Measurements from ENCODE around the gene CCDC18. TPM values are rescaled to one million over a fixed set of nuclear protein-coding genes. Genes with fewer than 3 reads are reported as not detected.

CCDC18 gene
- total RNA-seq, 6 experiments from 2014 or later = 2.3 to 6.9 (median 3.5) TPM

- no peak for DNase-seq
- Histone ChIP-seq H3K4me3 (no peak overlapping the region), H3K27ac (no peak overlapping the region), H3K36me3 (peaks cover 0 to 17% (median 7%) of the 10 kb centered on the region in 4 donors), H3K9me3 (no peaks in the 10 kb centered on the region), H3K4me1 (no peaks in the 10 kb centered on the region), H3K27me3 (no peaks in the 10 kb centered on the region)
- 26% methylated on average over 3 of the region's 3 CpGs for WGBS (ENCODE audit: insufficient coverage, low coverage, low lambda C conversion rate, missing lambda C conversion rate)
- ATAC-seq = peak in 1 of 4 donors; percentile 22
- intact Hi-C loops (cut with DNase I) = no loop called here
- no peak for TF ChIP-seq POLR2A (IDR thresholded peaks at IDR 0.05)
- TF ChIP-seq, protein P1, sequence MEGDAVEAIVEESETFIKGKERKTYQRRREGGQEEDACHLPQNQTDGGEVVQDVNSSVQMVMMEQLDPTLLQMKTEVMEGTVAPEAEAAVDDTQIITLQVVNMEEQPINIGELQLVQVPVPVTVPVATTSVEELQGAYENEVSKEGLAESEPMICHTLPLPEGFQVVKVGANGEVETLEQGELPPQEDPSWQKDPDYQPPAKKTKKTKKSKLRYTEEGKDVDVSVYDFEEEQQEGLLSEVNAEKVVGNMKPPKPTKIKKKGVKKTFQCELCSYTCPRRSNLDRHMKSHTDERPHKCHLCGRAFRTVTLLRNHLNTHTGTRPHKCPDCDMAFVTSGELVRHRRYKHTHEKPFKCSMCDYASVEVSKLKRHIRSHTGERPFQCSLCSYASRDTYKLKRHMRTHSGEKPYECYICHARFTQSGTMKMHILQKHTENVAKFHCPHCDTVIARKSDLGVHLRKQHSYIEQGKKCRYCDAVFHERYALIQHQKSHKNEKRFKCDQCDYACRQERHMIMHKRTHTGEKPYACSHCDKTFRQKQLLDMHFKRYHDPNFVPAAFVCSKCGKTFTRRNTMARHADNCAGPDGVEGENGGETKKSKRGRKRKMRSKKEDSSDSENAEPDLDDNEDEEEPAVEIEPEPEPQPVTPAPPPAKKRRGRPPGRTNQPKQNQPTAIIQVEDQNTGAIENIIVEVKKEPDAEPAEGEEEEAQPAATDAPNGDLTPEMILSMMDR (IDR thresholded peaks at IDR 0.05) = no peak
Observed at GRCh38 chr1:93137604-93138292, 42.8 kb upstream of the CCDC18 start.

- H3K27ac ChIP-seq = no peak overlapping the region
- WGBS (ENCODE audit: insufficient coverage, low coverage, low lambda C conversion rate, missing lambda C conversion rate) = 89% methylated on average over 1 of the region's 1 CpG
Observed at GRCh38 chr1:93140106-93140505, 40.4 kb upstream of the CCDC18 start.

GRCh38 chr1:93142161-93142560 is 38.4 kb upstream of the CCDC18 start:
- DNase-seq (no peak), ATAC-seq (peak in 2 of 4 donors; percentile 44 to 57)
- H3K36me3 ChIP-seq = peaks cover 0 to under 1% (median 0%) of the 10 kb centered on the region in 4 donors
- intact Hi-C loops (cut with DNase I) = no loop called here
- no peak overlapping the region for H3K4me3 ChIP-seq
- no peak for TF ChIP-seq POLR2A (IDR thresholded peaks at IDR 0.05)
- TF ChIP-seq, protein P1 (IDR thresholded peaks at IDR 0.05) = no peak
- 92% methylated on average over 2 of the region's 2 CpGs for WGBS (ENCODE audit: insufficient coverage, low coverage, low lambda C conversion rate, missing lambda C conversion rate)
- H3K9me3 ChIP-seq = no peaks in the 10 kb centered on the region
- H3K4me1 ChIP-seq = no peaks in the 10 kb centered on the region
- H3K27ac ChIP-seq = no peak overlapping the region
- H3K27me3 ChIP-seq = no peaks in the 10 kb centered on the region

More at GRCh38 chr1:93140106-93140505, 40.4 kb upstream of the CCDC18 start:
- H3K4me3 ChIP-seq = no peak overlapping the region
- H3K27me3 ChIP-seq = no peaks in the 10 kb centered on the region
- H3K9me3 ChIP-seq = no peaks in the 10 kb centered on the region
- H3K4me1 ChIP-seq = no peaks in the 10 kb centered on the region
- ATAC-seq (no peak), DNase-seq (no peak)
- intact Hi-C loops (cut with DNase I) = no loop called here
- TF ChIP-seq POLR2A (IDR thresholded peaks at IDR 0.05) = no peak
- TF ChIP-seq, protein P1 (IDR thresholded peaks at IDR 0.05) = no peak
- H3K36me3 ChIP-seq = peaks cover 0 to 14% (median 2%) of the 10 kb centered on the region in 4 donors

DNA sequence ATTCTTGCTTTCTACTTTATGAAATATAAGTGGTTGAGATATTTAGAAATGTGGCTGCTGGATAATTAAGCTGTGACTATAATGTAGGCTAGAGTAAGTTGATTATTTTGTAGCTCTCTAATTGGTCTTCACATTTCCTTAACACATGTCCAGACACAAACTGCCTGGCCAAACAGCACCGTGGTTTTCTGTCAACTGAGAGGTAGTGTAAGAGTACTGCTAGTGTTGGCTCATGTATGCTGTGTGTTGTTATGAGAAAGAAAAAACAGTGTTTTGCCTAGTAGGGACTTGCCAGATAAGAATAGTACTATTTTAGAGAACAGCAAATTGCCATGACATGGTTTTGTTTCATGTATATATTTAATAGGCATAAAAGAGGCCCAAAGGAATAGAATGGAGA is 37.4 kb upstream of the CCDC18 start:
- Histone ChIP-seq H3K4me1 (no peaks in the 10 kb centered on the region), H3K4me3 (no peak overlapping the region), H3K27me3 (no peaks in the 10 kb centered on the region), H3K27ac (no peak overlapping the region), H3K36me3 (no peaks in the 10 kb centered on the region), H3K9me3 (no peaks in the 10 kb centered on the region)
- TF ChIP-seq POLR2A (IDR thresholded peaks at IDR 0.05) = no peak
- TF ChIP-seq, protein P1 (IDR thresholded peaks at IDR 0.05) = no peak
- DNase-seq (no peak), ATAC-seq (peak; percentile 19 to 45 (median 26))
- intact Hi-C loops (cut with DNase I) = no loop called here
- WGBS (ENCODE audit: insufficient coverage, low coverage, low lambda C conversion rate, missing lambda C conversion rate) = 26% methylated on average over 1 of the region's 1 CpG
